Activated CD4-positive, alpha-beta T cell treated with anti-CD3 and anti-CD28 coated beads, Interleukin-10, Interleukin-2, amounts not matched to agents 100 ng/mL and 50 ng/mL, durations not matched to agents 16 hours and 8 hours (primary cell): Measurements from ENCODE around the gene HES4.
"Not testable (repeated sequence)": the region's sequence is repeated elsewhere in the genome, so short reads cannot be mapped to it uniquely, and the experiment has no call there.

ENCODE experiments used
- DNase-seq: peaks from one replicate; pipeline ENCODE4 v3.0.0-alpha.2; 2020

The HES4 gene

GRCh38 chr1:1033009-1033587 is 33.2 kb upstream of the HES4 start:
- peak; percentile 93 for DNase-seq

- no peak for DNase-seq
These were observed 32.5 kb upstream of the HES4 start for GRCh38 chr1:1032424-1032823.

GRCh38 chr1:1031659-1032235 is 31.9 kb upstream of the HES4 start:
- DNase-seq: no peak

- DNase-seq: not testable (repeated sequence)
These were observed 31.2 kb upstream of the HES4 start for GRCh38 chr1:1030867-1031658.

GRCh38 chr1:1027791-1028190 is 27.9 kb upstream of the HES4 start:
- DNase-seq: no peak

- no peak for DNase-seq
These were observed 26.9 kb upstream of the HES4 start for GRCh38 chr1:1026599-1027413.

GRCh38 chr1:1025730-1026129 is 25.8 kb upstream of the HES4 start:
- DNase-seq: no peak

GRCh38 chr1:1024771-1025699 is 25.1 kb upstream of the HES4 start:
- DNase-seq: no peak

- no peak for DNase-seq
These were observed 24.4 kb upstream of the HES4 start for GRCh38 chr1:1024149-1024770.

- DNase-seq: no peak
These were observed 23.8 kb upstream of the HES4 start for GRCh38 chr1:1023700-1024099.

GRCh38 chr1:1022302-1023009 is 22.6 kb upstream of the HES4 start:
- DNase-seq: no peak

GRCh38 chr1:1021920-1022259 is 22.0 kb upstream of the HES4 start:
- DNase-seq: no peak

GRCh38 chr1:1021010-1021919 is 21.4 kb upstream of the HES4 start:
- DNase-seq: no peak

GRCh38 chr1:1020415-1021009 is 20.6 kb upstream of the HES4 start:
- no peak for DNase-seq

GRCh38 chr1:1020000-1020404 is 20.1 kb upstream of the HES4 start, which contains the start of gene AGRN:
AGRN (plus strand) TSS chr1:1020120; CDS start chr1:1020173, 53 bp downstream.
- DNase-seq: no peak

- DNase-seq: peak; percentile 84
These were observed 19.5 kb upstream of the HES4 start for GRCh38 chr1:1019122-1019999.

- DNase-seq: not testable (repeated sequence)
These were observed 18.4 kb upstream of the HES4 start for GRCh38 chr1:1018321-1018685.
